ENCODE data around the gene NARF. TPM values are rescaled to one million over a fixed set of nuclear protein-coding genes. Genes with fewer than 3 reads are reported as not detected.

The NARF gene
- total RNA-seq, 3 donors from 2014 or later: 49.7 to 56.0 (median 55.9) TPM

GRCh38 chr17:82445542-82445941, 13.0 kb upstream of the NARF start:
- H3K4me1 ChIP-seq (ENCODE audit: low read depth): peaks cover 4% of the 10 kb centered on the region
- TF ChIP-seq CTCF (IDR thresholded peaks at IDR 0.05): no peak
- DNase-seq (no peak), ATAC-seq (no peak)
- H3K36me3 ChIP-seq (ENCODE audit: low read depth): no peaks in the 10 kb centered on the region
- no peak overlapping the region for H3K4me3 ChIP-seq
- intact Hi-C loops (cut with DNase I, micrococcal nuclease): no loop called here
- no peaks in the 10 kb centered on the region for H3K9me3 ChIP-seq

GRCh38 chr17:82446124-82446523, 12.4 kb upstream of the NARF start:
- ATAC-seq (no peak), DNase-seq (no peak)
- H3K9me3 ChIP-seq: no peaks in the 10 kb centered on the region
- no peak overlapping the region for H3K4me3 ChIP-seq
- H3K36me3 ChIP-seq (ENCODE audit: low read depth): no peaks in the 10 kb centered on the region
- intact Hi-C loops (cut with DNase I, micrococcal nuclease): no loop called here
- TF ChIP-seq CTCF (IDR thresholded peaks at IDR 0.05): no peak
- peaks cover 4% of the 10 kb centered on the region for H3K4me1 ChIP-seq (ENCODE audit: low read depth)

- DNase-seq: no peak
- no peak for TF ChIP-seq CTCF (IDR thresholded peaks at IDR 0.05)
- Histone ChIP-seq H3K9me3 (no peaks in the 10 kb centered on the region), H3K36me3 (ENCODE audit: low read depth) (no peaks in the 10 kb centered on the region), H3K4me3 (no peak overlapping the region), H3K4me1 (ENCODE audit: low read depth) (peaks cover 4% of the 10 kb centered on the region)
- intact Hi-C loops (cut with DNase I, micrococcal nuclease): no loop called here
- no peak for ATAC-seq
Observed at GRCh38 chr17:82446649-82447048, 11.9 kb upstream of the NARF start.

GRCh38 chr17:82447876-82448275, 10.7 kb upstream of the NARF start:
- no peaks in the 10 kb centered on the region for H3K36me3 ChIP-seq (ENCODE audit: low read depth)
- intact Hi-C loops (cut with DNase I, micrococcal nuclease): no loop called here
- no peak for TF ChIP-seq CTCF (IDR thresholded peaks at IDR 0.05)
- ATAC-seq (no peak), DNase-seq (no peak)
- peaks cover 4% of the 10 kb centered on the region for H3K4me1 ChIP-seq (ENCODE audit: low read depth)
- H3K9me3 ChIP-seq: no peaks in the 10 kb centered on the region
- H3K4me3 ChIP-seq: no peak overlapping the region

- no peak for TF ChIP-seq CTCF (IDR thresholded peaks at IDR 0.05)
- intact Hi-C loops (cut with DNase I, micrococcal nuclease): no loop called here
- peak; percentile 62 to 89 (median 65) for DNase-seq
- Histone ChIP-seq H3K4me1 (ENCODE audit: low read depth) (peaks cover 4% of the 10 kb centered on the region), H3K4me3 (no peak overlapping the region), H3K9me3 (no peaks in the 10 kb centered on the region), H3K36me3 (ENCODE audit: low read depth) (no peaks in the 10 kb centered on the region)
- peak; percentile 48 for ATAC-seq
Observed at GRCh38 chr17:82449131-82449882, 9.2 kb upstream of the NARF start.

All from mucosa of descending colon (tissue), 3 donors.